Measurements from ENCODE around the gene UFSP1.

UFSP1 gene

GRCh38 chr7:100867776-100868485 is 21.6 kb downstream of the UFSP1 start:
- Histone ChIP-seq H3K9me2 (replicated peaks; ENCODE audit: insufficient read depth, low read length) (no peaks in the 10 kb centered on the region), H4K20me1 (ENCODE audit: insufficient read depth, low read length) (no peaks in the 10 kb centered on the region), H3K27ac (ENCODE audit: low read length) (no peak overlapping the region), H3K4me1 (ENCODE audit: low read length) (no peaks in the 10 kb centered on the region), H3K27me3 (replicated peaks; ENCODE audit: insufficient read depth, low read length) (no peaks in the 10 kb centered on the region), H2AFZ (ENCODE audit: low read length) (no peak overlapping the region), H3F3A (ENCODE audit: insufficient read depth, low read length) (no peaks in the 10 kb centered on the region), H3K79me2 (ENCODE audit: low read length) (no peaks in the 10 kb centered on the region), H3K4me3 (ENCODE audit: low read length) (peak overlapping the region; percentile 29; the same call in 1 of the 2 replicates), H3K36me3 (replicated peaks; ENCODE audit: insufficient read depth, low read length) (no peaks in the 10 kb centered on the region), H3K9me3 (replicated peaks; ENCODE audit: insufficient read depth, low read length) (no peaks in the 10 kb centered on the region), H3K9ac (ENCODE audit: low read length) (peak overlapping the region; percentile 44; the same call in 1 of the 2 replicates), H3K4me2 (ENCODE audit: low read depth, low read length) (no peak overlapping the region)
- TF ChIP-seq EZH2phosphoT487 (IDR thresholded peaks at IDR 0.05; ENCODE audit: low read length) (no peak), CTCF (IDR thresholded peaks at IDR 0.05; ENCODE audit: low read length) (no peak), EZH2 (optimal IDR thresholded peaks at IDR 0.05; ENCODE audit: low read depth, low read length) (no peak)
- DNase-seq: no peak

- Histone ChIP-seq H2AFZ (ENCODE audit: low read length) (peak within 1 kb of the TSS; percentile 58; the same call in 1 of the 2 replicates), H3F3A (ENCODE audit: insufficient read depth, low read length) (no peaks in the 10 kb centered on the region), H3K4me1 (ENCODE audit: low read length) (no peaks in the 10 kb centered on the region), H3K9me3 (replicated peaks; ENCODE audit: insufficient read depth, low read length) (no peaks in the 10 kb centered on the region), H3K9me2 (replicated peaks; ENCODE audit: insufficient read depth, low read length) (no peaks in the 10 kb centered on the region), H3K4me3 (ENCODE audit: low read length) (peak within 1 kb of the TSS; percentile 29; the same call in 1 of the 2 replicates), H3K4me2 (ENCODE audit: low read depth, low read length) (peak within 1 kb of the TSS; percentile 54; the same call in 1 of the 2 replicates), H3K27me3 (replicated peaks; ENCODE audit: insufficient read depth, low read length) (no peaks in the 10 kb centered on the region), H3K79me2 (ENCODE audit: low read length) (no peaks in the 10 kb centered on the region), H3K9ac (ENCODE audit: low read length) (peak within 1 kb of the TSS; percentile 44; the same call in 1 of the 2 replicates), H3K36me3 (replicated peaks; ENCODE audit: insufficient read depth, low read length) (no peaks in the 10 kb centered on the region), H4K20me1 (ENCODE audit: insufficient read depth, low read length) (no peaks in the 10 kb centered on the region), H3K27ac (ENCODE audit: low read length) (no peak within 1 kb of the TSS)
- no peak for DNase-seq
- TF ChIP-seq CTCF (IDR thresholded peaks at IDR 0.05; ENCODE audit: low read length) (no peak), EZH2 (optimal IDR thresholded peaks at IDR 0.05; ENCODE audit: low read depth, low read length) (no peak), EZH2phosphoT487 (IDR thresholded peaks at IDR 0.05; ENCODE audit: low read length) (no peak)
Measured at GRCh38 chr7:100867040-100867775, 22.3 kb downstream of the UFSP1 start, which contains the start of gene TRIP6. TSS of gene TRIP6 (plus strand) at chr7:100867387. CDS start at chr7:100867498, 111 bp downstream.

- no peak for TF ChIP-seq EZH2 (optimal IDR thresholded peaks at IDR 0.05; ENCODE audit: low read depth, low read length)
- TF ChIP-seq EZH2phosphoT487 (IDR thresholded peaks at IDR 0.05; ENCODE audit: low read length): no peak
- TF ChIP-seq CTCF (IDR thresholded peaks at IDR 0.05; ENCODE audit: low read length): no peak
- H3K9ac ChIP-seq (ENCODE audit: low read length): peak overlapping the region; percentile 44; the same call in 1 of the 2 replicates
- H3F3A ChIP-seq (ENCODE audit: insufficient read depth, low read length): no peaks in the 10 kb centered on the region
- H2AFZ ChIP-seq (ENCODE audit: low read length): peak overlapping the region; percentile 58; the same call in 1 of the 2 replicates
- no peaks in the 10 kb centered on the region for H3K36me3 ChIP-seq (replicated peaks; ENCODE audit: insufficient read depth, low read length)
- H4K20me1 ChIP-seq (ENCODE audit: insufficient read depth, low read length): no peaks in the 10 kb centered on the region
- peak overlapping the region; percentile 54; the same call in 1 of the 2 replicates for H3K4me2 ChIP-seq (ENCODE audit: low read depth, low read length)
- H3K4me3 ChIP-seq (ENCODE audit: low read length): peak overlapping the region; percentile 29; the same call in 1 of the 2 replicates
- DNase-seq: no peak
- H3K27me3 ChIP-seq (replicated peaks; ENCODE audit: insufficient read depth, low read length): no peaks in the 10 kb centered on the region
- no peaks in the 10 kb centered on the region for H3K4me1 ChIP-seq (ENCODE audit: low read length)
- no peaks in the 10 kb centered on the region for H3K79me2 ChIP-seq (ENCODE audit: low read length)
- no peaks in the 10 kb centered on the region for H3K9me2 ChIP-seq (replicated peaks; ENCODE audit: insufficient read depth, low read length)
- H3K9me3 ChIP-seq (replicated peaks; ENCODE audit: insufficient read depth, low read length): no peaks in the 10 kb centered on the region
- no peak overlapping the region for H3K27ac ChIP-seq (ENCODE audit: low read length)
Measured at GRCh38 chr7:100866729-100867039, 22.8 kb downstream of the UFSP1 start.
